ENCODE results near the gene GDF15.
A peak's percentile ranks its signal among the peaks of the same experiment; 100 is the strongest.

Gene GDF15

GRCh38 chr19:18432275-18433014 is 46.5 kb downstream of the GDF15 start:
- FAIRE-seq, result no peak

GRCh38 chr19:18433015-18433691 is 47.2 kb downstream of the GDF15 start:
- no peak for FAIRE-seq

- FAIRE-seq, result no peak
These were observed 47.9 kb downstream of the GDF15 start for GRCh38 chr19:18433735-18434398.

- peak; percentile 91 for FAIRE-seq
These were observed 48.6 kb downstream of the GDF15 start for GRCh38 chr19:18434411-18435175.

GRCh38 chr19:18435178-18435841 is 49.4 kb downstream of the GDF15 start:
- FAIRE-seq, result no peak

DNA sequence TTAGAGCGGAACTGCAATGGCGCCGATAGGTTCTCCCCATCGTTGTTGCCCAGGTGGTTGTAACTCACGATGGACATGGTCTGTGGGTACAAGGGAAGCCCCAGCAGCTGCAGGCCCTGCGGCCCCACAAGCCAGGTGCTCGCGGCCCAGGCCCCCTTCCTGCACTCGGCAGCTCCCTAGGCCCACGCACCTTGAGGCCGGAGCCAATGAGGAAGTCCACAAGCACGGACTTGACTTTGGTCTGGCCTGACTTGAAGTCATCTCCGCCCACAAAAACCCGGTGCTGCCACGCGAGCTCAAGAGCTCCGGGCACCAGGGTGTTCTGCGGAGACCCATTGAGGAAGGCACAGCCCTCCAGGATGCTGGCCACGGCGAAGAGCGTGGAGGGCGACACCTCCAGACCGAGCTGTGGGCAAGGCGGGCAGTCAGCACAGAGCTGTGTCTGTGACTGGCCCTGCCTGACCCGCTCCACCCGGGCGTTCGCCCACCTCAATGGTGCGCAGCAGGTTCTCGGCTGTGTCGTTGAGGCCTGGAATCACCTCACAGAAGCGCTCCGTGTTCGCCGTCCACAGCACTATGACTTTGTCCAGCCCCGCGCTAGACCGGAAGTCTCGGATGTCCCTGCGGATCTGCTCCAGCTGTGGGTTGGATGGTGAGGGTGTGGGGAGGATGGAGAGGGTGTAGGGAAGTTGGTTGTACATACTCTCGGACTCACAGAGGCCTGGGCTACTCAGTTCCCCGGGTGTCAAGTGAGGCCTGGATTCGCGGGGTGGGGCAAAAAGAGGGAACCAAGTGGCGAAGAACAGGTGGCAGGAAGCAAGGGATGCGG is 50.1 kb downstream of the GDF15 start:
- FAIRE-seq, result no peak

DNA sequence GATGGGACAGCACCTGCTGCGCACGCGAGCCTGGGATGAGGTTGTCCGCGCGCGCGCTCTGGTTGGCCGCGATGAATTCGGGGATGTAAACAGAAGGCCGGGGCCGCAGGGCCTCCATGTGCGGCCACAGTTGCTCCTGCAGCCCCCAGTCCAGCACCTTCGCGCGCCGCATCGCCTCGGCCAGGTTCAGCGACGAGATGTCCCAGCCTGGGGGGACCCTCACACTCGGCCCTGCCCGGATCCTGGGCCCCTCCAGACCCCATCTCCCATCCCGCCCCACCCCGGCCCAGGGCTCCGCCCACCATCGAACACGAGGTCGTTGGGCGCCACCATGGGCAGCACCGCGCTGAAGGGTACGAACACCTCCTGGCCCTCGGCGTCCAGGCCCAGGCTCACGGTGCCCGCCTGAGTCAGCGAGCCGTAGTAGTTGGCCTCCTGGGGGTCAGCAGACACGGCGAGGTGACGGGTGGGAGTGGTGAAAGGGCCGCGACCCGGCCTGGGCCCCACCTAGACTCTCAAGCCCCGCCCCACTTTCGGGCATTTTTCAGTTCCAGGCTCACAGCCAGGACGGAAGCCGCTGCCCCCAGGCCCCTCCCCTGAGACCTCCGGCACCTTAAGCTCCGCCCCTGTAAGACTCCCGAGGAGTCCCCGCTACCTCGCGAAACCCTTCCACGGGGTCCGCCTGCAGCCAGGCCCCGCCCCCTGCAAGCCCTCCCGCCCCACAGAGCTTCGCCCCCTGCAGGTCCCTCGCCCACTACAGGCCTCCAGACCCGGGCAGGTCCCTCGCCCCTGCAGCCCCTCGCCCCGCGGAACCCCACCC is 50.9 kb downstream of the GDF15 start:
- peak; percentile 94 for FAIRE-seq

GRCh38 chr19:18437491-18438330 is 51.8 kb downstream of the GDF15 start, which contains the start of gene ISYNA1:
Gene ISYNA1, minus strand, starts transcription at chr19:18438133. Its CDS starts 154 bp downstream, at chr19:18437979.
- no peak for FAIRE-seq

GRCh38 chr19:18438331-18439024 is 52.5 kb downstream of the GDF15 start:
- no peak for FAIRE-seq

All from G401.6 (cell line).